SH-SY5Y (cell line): ENCODE measurements around the gene HYI.

ENCODE experiments used
- GATA2 ChIP-seq: IDR thresholded peaks from 2 replicates; pipeline ENCODE4 v1.6.1; 2011; ENCODE audit warnings: mild to moderate bottlenecking, low read depth, low read length
- GATA3 ChIP-seq: IDR thresholded peaks from 2 replicates; pipeline ENCODE4 v1.6.1; 2011; ENCODE audit warnings: low read depth, mild to moderate bottlenecking, low read length, moderate library complexity

DNA sequence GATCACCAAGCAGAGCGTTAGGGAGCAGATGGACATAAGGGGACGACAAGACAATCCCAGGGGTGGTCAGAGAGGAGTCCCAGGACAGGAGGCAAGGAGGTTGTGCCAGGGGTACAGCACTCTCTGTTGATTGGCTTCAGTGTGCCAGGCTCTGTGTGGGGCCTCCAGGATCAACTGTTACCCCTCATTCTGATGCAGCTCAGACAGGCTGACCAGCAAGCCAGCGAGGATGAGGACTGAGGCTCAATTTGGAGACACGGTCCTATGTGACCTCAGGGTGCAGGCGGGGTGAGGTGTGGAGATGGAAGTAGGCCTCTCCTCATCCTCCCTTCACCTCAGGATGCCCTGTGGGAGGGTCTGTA, 4.0 kb downstream of the HYI start:
- TF ChIP-seq GATA2 (no peak), GATA3 (no peak)
